IMR-90 (cell line): Measurements from ENCODE around the gene TMEM17. TPM values are rescaled to one million over a fixed set of nuclear protein-coding genes. Genes with fewer than 3 reads are reported as not detected.

Experiments
- ATAC-seq: fragments of 200-7000 bp; cut with Tn5 transposase; 2 replicates; pipeline ENCODE4 v1.9.1; 2020; ENCODE audit warnings: low read depth, mild to moderate bottlenecking, moderate library complexity
- BruUV-seq: library from RNA; stranded (reverse); fragments of 400-500 nt; replicated peaks from 2 replicates; lab custom pipeline; 2021; lab: Mats Ljungman, UMichigan
- CTCF ChIA-PET: fragments of 300-600 bp; formaldehyde crosslinking; extraction: SDS; loops from one replicate; lab custom pipeline; 2021; ENCODE audit warnings: antibody characterized with exemption; lab: Yijun Ruan, JAX
- POLR2A ChIA-PET: fragments of 300-600 bp; sonication (Branson Sonifier 250); formaldehyde crosslinking; loops from one replicate; lab custom pipeline; 2022; ENCODE audit warnings: antibody characterized with exemption; ENCODE audit not compliant: unreplicated experiment; lab: Charles Lee
- DNase-seq: peaks from one replicate; pipeline ENCODE4 v3.0.0; 2013
- H2AFZ ChIP-seq: replicated peaks from 2 replicates; pipeline ENCODE3; 2013; ENCODE audit warnings: low read length, mild to moderate bottlenecking; ENCODE audit not compliant: poor library complexity
- H2AK5ac ChIP-seq: 2 replicates; pipeline ENCODE4 v1.6.1; 2013; ENCODE audit warnings: low read depth, low read length, inconsistent platforms
- H2AK9ac ChIP-seq: replicated peaks from 2 replicates; pipeline ENCODE3; 2013; ENCODE audit warnings: mild to moderate bottlenecking, low read depth, low read length, moderate library complexity; ENCODE audit not compliant: poor library complexity
- H2BK120ac ChIP-seq: 2 replicates; pipeline ENCODE4 v1.6.1; 2013; ENCODE audit warnings: low read depth, low read length, inconsistent platforms
- H2BK15ac ChIP-seq: 3 replicates; pipeline ENCODE4 v1.6.1; 2013; ENCODE audit warnings: low read depth, low read length, inconsistent platforms
- H2BK20ac ChIP-seq: 2 replicates; pipeline ENCODE4 v1.6.1; 2013; ENCODE audit warnings: low read depth, mild to moderate bottlenecking, inconsistent platforms, low read length, moderate library complexity
- H2BK5ac ChIP-seq: 2 replicates; pipeline ENCODE4 v1.6.1; 2013; ENCODE audit warnings: mild to moderate bottlenecking, low read depth, low read length, inconsistent platforms; ENCODE audit not compliant: poor library complexity, severe bottlenecking
- H3K14ac ChIP-seq: replicated peaks from 2 replicates; pipeline ENCODE4 v1.6.1; 2013; ENCODE audit warnings: low read depth, low read length, inconsistent platforms
- H3K18ac ChIP-seq: 2 replicates; pipeline ENCODE4 v1.6.1; 2013; ENCODE audit warnings: low read depth, low read length, control low read depth
- H3K23ac ChIP-seq: 2 replicates; pipeline ENCODE4 v1.6.1; 2013; ENCODE audit warnings: low read depth, low read length, inconsistent platforms
- H3K27ac ChIP-seq: 2 replicates; pipeline ENCODE4 v1.5.1; 2013; ENCODE audit warnings: mild to moderate bottlenecking, control low read depth, low read length; ENCODE audit not compliant: insufficient read depth
- H3K27me3 ChIP-seq: 2 replicates; pipeline ENCODE4 v1.6.1; 2013; ENCODE audit warnings: low read length; ENCODE audit not compliant: control insufficient read depth, insufficient read depth
- H3K36me3 ChIP-seq: 2 replicates; pipeline ENCODE4 v1.6.1; 2013; ENCODE audit warnings: low read length, mixed read lengths; ENCODE audit not compliant: control insufficient read depth, insufficient read depth
- H3K4ac ChIP-seq: 2 replicates; pipeline ENCODE4 v1.6.1; 2013; ENCODE audit warnings: low read depth, low read length, inconsistent platforms
- H3K4me1 ChIP-seq: 2 replicates; pipeline ENCODE4 v1.6.1; 2013; ENCODE audit warnings: low read length, mixed read lengths; ENCODE audit not compliant: control insufficient read depth, insufficient read depth
- H3K4me2 ChIP-seq: 2 replicates; pipeline ENCODE4 v1.6.1; 2013; ENCODE audit warnings: low read depth, mild to moderate bottlenecking, control low read depth, low read length, moderate library complexity
- H3K4me3 ChIP-seq: 2 replicates; pipeline ENCODE4 v1.5.1; 2013; ENCODE audit warnings: low read depth, mild to moderate bottlenecking, control low read depth, low read length, moderate library complexity; ENCODE audit not compliant: insufficient read depth
- H3K56ac ChIP-seq: 2 replicates; pipeline ENCODE4 v1.6.1; 2013; ENCODE audit warnings: low read length, inconsistent platforms; ENCODE audit not compliant: insufficient read depth; ENCODE audit errors: extremely low read depth
- H3K79me1 ChIP-seq, 2 experiments: 2 replicates each; pipeline ENCODE4 v1.6.1; 2013; ENCODE audit warnings: low read length in 2 of 2, inconsistent platforms in 1 of 2, low read depth in 1 of 2
- H3K9ac ChIP-seq: 2 replicates; pipeline ENCODE4 v1.6.1; 2013; ENCODE audit warnings: low read depth, low read length, control low read depth
- H3K9me1 ChIP-seq: 2 replicates; pipeline ENCODE4 v1.6.1; 2013; ENCODE audit warnings: low read length, inconsistent platforms; ENCODE audit not compliant: insufficient read depth
- H3K9me3 ChIP-seq: 2 replicates; pipeline ENCODE4 v1.6.1; 2013; ENCODE audit warnings: low read length; ENCODE audit not compliant: control insufficient read depth, insufficient read depth
- H4K20me1 ChIP-seq: 2 replicates; pipeline ENCODE4 v1.6.1; 2013; ENCODE audit warnings: low read length, inconsistent platforms; ENCODE audit not compliant: insufficient read depth
- H4K5ac ChIP-seq: 2 replicates; pipeline ENCODE4 v1.6.1; 2013; ENCODE audit warnings: mild to moderate bottlenecking, low read depth, low read length, control low read depth
- H4K8ac ChIP-seq, 2 experiments: 2 replicates each; pipeline ENCODE4 v1.6.1; 2013; ENCODE audit warnings: low read depth in 2 of 2, low read length in 2 of 2, control low read depth in 1 of 2, inconsistent platforms in 1 of 2
- H4K91ac ChIP-seq: 2 replicates; pipeline ENCODE4 v1.6.1; 2013; ENCODE audit warnings: low read depth, low read length, inconsistent platforms; ENCODE audit not compliant: insufficient read depth
- BHLHE40 ChIP-seq: fragments of 150-350 bp; IDR thresholded peaks from 2 replicates; pipeline ENCODE4 v1.6.1; 2016; ENCODE audit warnings: mild to moderate bottlenecking, low read depth, low read length
- ELK1 ChIP-seq: fragments of 150-350 bp; IDR thresholded peaks from 2 replicates; pipeline ENCODE4 v1.6.1; 2016; ENCODE audit warnings: low read depth, mild to moderate bottlenecking, low read length, moderate library complexity, borderline replicate concordance
- MAFK ChIP-seq: IDR thresholded peaks from 2 replicates; pipeline ENCODE4 v1.6.1; 2012; ENCODE audit warnings: low read depth, low read length, improper control_type of control experiment
- MAZ ChIP-seq: IDR thresholded peaks from 2 replicates; pipeline ENCODE4 v1.6.1; 2012; ENCODE audit warnings: low read depth, mild to moderate bottlenecking, low read length, improper control_type of control experiment, moderate library complexity, borderline replicate concordance
- POLR2A ChIP-seq: IDR thresholded peaks from 2 replicates; pipeline ENCODE4 v1.6.1; 2012; ENCODE audit warnings: mild to moderate bottlenecking, low read depth, low read length
- RAD21 ChIP-seq: IDR thresholded peaks from 2 replicates; pipeline ENCODE4 v1.6.1; 2012; ENCODE audit warnings: low read length, improper control_type of control experiment
- RCOR1 ChIP-seq: IDR thresholded peaks from 2 replicates; pipeline ENCODE4 v1.6.1; 2012; ENCODE audit warnings: mild to moderate bottlenecking, low read length, improper control_type of control experiment; ENCODE audit not compliant: insufficient replicate concordance
- RFX5 ChIP-seq: IDR thresholded peaks from 2 replicates; pipeline ENCODE4 v1.8.0; 2012; ENCODE audit warnings: low read depth, mild to moderate bottlenecking, low read length, moderate library complexity
- SMC3 ChIP-seq: fragments of 150-350 bp; IDR thresholded peaks from 2 replicates; pipeline ENCODE4 v1.6.1; 2016; ENCODE audit warnings: low read depth, mild to moderate bottlenecking, antibody characterized with exemption, low read length, moderate library complexity
- USF2 ChIP-seq: fragments of 150-350 bp; IDR thresholded peaks from 2 replicates; pipeline ENCODE4 v1.6.1; 2017; ENCODE audit warnings: mild to moderate bottlenecking, antibody characterized with exemption, low read length, low read depth
- WGBS, 2 experiments: methylation state at CpG; one replicate each; pipeline versions ENCODE4 v1.1.5 to v1.1.7; 2013; ENCODE audit warnings: missing lambda C conversion rate in 2 of 2; ENCODE audit not compliant: insufficient read length in 1 of 2; ENCODE audit errors: extremely low coverage in 2 of 2; 5-methylcytosine and 5-hydroxymethylcytosine counted together
- dilution Hi-C: fragments of 300-500 bp; cut with HindIII; formaldehyde crosslinking; loops from one replicate; pipeline ENCODE4 v1.14.3; 2018; ENCODE audit warnings: low sequenced_read_pairs; ENCODE audit not compliant: unreplicated experiment
- in situ Hi-C: fragments of 300-500 bp; cut with MboI; formaldehyde crosslinking; loops from 3 replicates; pipeline ENCODE4 v1.14.3; 2019; ENCODE audit warnings: low sequenced_read_pairs, inconsistent platforms, mixed read lengths
- intact Hi-C: fragments of 100-400 bp; cut with micrococcal nuclease; formaldehyde crosslinking; loops from 2 replicates; pipeline ENCODE4 v1.10.0; 2022
- polyA plus RNA-seq, 3 experiments: library from polyadenylated mRNA; depleted of rRNA; stranded (reverse); fragments of >200 nt; gene quantifications; 2 replicates each; pipeline ENCODE4 v1.2.3, GENCODE V29; 2012; ENCODE audit warnings: low replicate concordance in 1 of 3
- total RNA-seq: library from RNA; depleted of rRNA; stranded (reverse); fragments of >200 nt; gene quantifications from 2 replicates; pipeline ENCODE4 v1.2.3, GENCODE V29; 2012

TMEM17 gene
- total and polyA plus RNA-seq, 2 of the 4 experiments (the other 2 are of a cell fraction): 1.3 to 1.8 TPM

GRCh38 chr2:62485761-62486438 is 20.1 kb downstream of the TMEM17 start:
- H3K4me3 ChIP-seq: no peak overlapping the region
- H3K4ac ChIP-seq: no peak overlapping the region
- H2AFZ ChIP-seq: peak overlapping the region; percentile 19
- H3K14ac ChIP-seq: 0 out of 2 replicates have a peak overlapping the region, but pooled peaks have one; percentile 2
- BruUV-seq: no TSS peak
- WGBS, 2 experiments: 50% methylated on average over 1 of the region's 5 CpGs; no CpG with 5 or more reads in 1 of the 2 experiments
- no peak overlapping the region for H4K91ac ChIP-seq
- ATAC-seq (peak; percentile 65), DNase-seq (peak; percentile 30)
- H2AK9ac ChIP-seq: no peak overlapping the region
- H2AK5ac ChIP-seq: no peak overlapping the region
- no peak overlapping the region for H2BK120ac ChIP-seq
- H3K4me1 ChIP-seq: peaks cover 8% of the 10 kb centered on the region
- no peaks in the 10 kb centered on the region for H3K9me1 ChIP-seq
- in situ Hi-C loops (no loop called here), intact Hi-C loops (no loop called here), dilution Hi-C loops (no loop called here)
- ChIA-PET CTCF (no interaction called here), POLR2A (interaction anchor here (0.7 kb wide), 1 partner anchor 219 kb away, joined by 3 read pairs; no protein-coding TSS in a partner anchor)
- H4K5ac ChIP-seq: no peak overlapping the region
- H3K18ac ChIP-seq: peak overlapping the region; percentile 64; the same call in 1 of the 2 replicates
- peak overlapping the region; percentile 49; the same call in 1 of the 2 replicates for H3K4me2 ChIP-seq
- no peaks in the 10 kb centered on the region for H4K20me1 ChIP-seq
- no peak overlapping the region for H3K9ac ChIP-seq
- H3K27ac ChIP-seq: peak overlapping the region; percentile 69; the same call in 1 of the 2 replicates
- H4K8ac ChIP-seq: no peak overlapping the region
- no peaks in the 10 kb centered on the region for H3K79me1 ChIP-seq
- H2BK15ac ChIP-seq: no peak overlapping the region
- H3K27me3 ChIP-seq: no peaks in the 10 kb centered on the region
- TF ChIP-seq MAZ (no peak), RFX5 (no peak), RAD21 (no peak), POLR2A (no peak), ELK1 (no peak), RCOR1 (no peak), MAFK (no peak), SMC3 (no peak), USF2 (no peak), BHLHE40 (no peak)
- H3K36me3 ChIP-seq: no peaks in the 10 kb centered on the region
- no peak overlapping the region for H3K23ac ChIP-seq
- no peak overlapping the region for H3K56ac ChIP-seq
- no peak overlapping the region for H2BK5ac ChIP-seq
- no peak overlapping the region for H2BK20ac ChIP-seq
- no peaks in the 10 kb centered on the region for H3K9me3 ChIP-seq
